Measurements from ENCODE around the gene GFER.

GFER gene

DNA sequence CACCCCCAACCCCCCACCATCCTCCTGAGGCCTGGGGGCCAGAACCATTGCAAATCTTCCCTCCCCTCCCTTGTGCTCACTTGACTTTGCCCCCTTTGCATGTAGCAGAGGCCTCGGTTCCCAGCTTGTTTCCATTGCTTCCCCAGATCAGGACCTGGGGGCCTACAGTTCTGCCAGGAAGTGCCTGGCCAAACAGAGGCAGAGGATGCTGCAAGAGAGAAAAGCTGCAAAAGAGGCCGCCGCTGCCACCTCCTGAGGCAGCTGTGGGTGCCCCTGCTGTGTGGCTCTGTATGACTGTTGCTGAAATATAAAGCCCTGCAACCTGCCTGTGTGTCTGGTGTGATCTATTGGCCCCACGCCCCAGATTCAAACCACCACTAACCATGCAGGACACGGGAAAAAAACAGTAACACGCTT is 22.3 kb upstream of the GFER start (continued):
- TF ChIP-seq, protein P1, sequence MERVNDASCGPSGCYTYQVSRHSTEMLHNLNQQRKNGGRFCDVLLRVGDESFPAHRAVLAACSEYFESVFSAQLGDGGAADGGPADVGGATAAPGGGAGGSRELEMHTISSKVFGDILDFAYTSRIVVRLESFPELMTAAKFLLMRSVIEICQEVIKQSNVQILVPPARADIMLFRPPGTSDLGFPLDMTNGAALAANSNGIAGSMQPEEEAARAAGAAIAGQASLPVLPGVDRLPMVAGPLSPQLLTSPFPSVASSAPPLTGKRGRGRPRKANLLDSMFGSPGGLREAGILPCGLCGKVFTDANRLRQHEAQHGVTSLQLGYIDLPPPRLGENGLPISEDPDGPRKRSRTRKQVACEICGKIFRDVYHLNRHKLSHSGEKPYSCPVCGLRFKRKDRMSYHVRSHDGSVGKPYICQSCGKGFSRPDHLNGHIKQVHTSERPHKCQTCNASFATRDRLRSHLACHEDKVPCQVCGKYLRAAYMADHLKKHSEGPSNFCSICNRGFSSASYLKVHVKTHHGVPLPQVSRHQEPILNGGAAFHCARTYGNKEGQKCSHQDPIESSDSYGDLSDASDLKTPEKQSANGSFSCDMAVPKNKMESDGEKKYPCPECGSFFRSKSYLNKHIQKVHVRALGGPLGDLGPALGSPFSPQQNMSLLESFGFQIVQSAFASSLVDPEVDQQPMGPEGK (tag by site-specific recombination; IDR thresholded peaks at IDR 0.05), result peak; percentile 91
- TF ChIP-seq GLIS1 (tag by site-specific recombination; IDR thresholded peaks at IDR 0.05) (peak; percentile 38), ZNF350 (tag by site-specific recombination; IDR thresholded peaks at IDR 0.05) (no peak), ZNF585B (tag by site-specific recombination; IDR thresholded peaks at IDR 0.05) (no peak), KLF16 (tag by site-specific recombination; IDR thresholded peaks at IDR 0.05) (no peak), ZFP69B (tag by site-specific recombination; IDR thresholded peaks at IDR 0.05) (no peak), SALL2 (tag by site-specific recombination; IDR thresholded peaks at IDR 0.05; ENCODE audit: borderline replicate concordance) (no peak), ZNF214 (tag by site-specific recombination; IDR thresholded peaks at IDR 0.05; ENCODE audit: borderline replicate concordance) (no peak), ZNF341 (tag by site-specific recombination; IDR thresholded peaks at IDR 0.05; ENCODE audit: low read depth) (no peak), BCL11A (tag by site-specific recombination; IDR thresholded peaks at IDR 0.05; ENCODE audit: low read depth) (peak; percentile 65), WT1 (tag by site-specific recombination; IDR thresholded peaks at IDR 0.05) (no peak), ZFP41 (tag by site-specific recombination; IDR thresholded peaks at IDR 0.05; ENCODE audit: borderline replicate concordance) (no peak), HOXC10 (CRISPR knock-in tag; IDR thresholded peaks at IDR 0.05) (no peak), ZNF785 (tag by site-specific recombination; IDR thresholded peaks at IDR 0.05) (no peak), ZBTB21 (tag by site-specific recombination; IDR thresholded peaks at IDR 0.05) (no peak), GLI2 (tag by site-specific recombination; IDR thresholded peaks at IDR 0.05; ENCODE audit: borderline replicate concordance, low read depth) (no peak), SETDB1 (IDR thresholded peaks at IDR 0.05; ENCODE audit: insufficient read length, low read length) (no peak), ZNF571 (tag by site-specific recombination; IDR thresholded peaks at IDR 0.05) (no peak), ZNF654 (tag by site-specific recombination; IDR thresholded peaks at IDR 0.05; ENCODE audit: low read depth) (no peak), EGR2 (tag by site-specific recombination; IDR thresholded peaks at IDR 0.05; ENCODE audit: low read depth) (no peak), ZNF555 (tag by site-specific recombination; conservative IDR thresholded peaks at IDR 0.05) (no peak), ZNF248 (tag by site-specific recombination; IDR thresholded peaks at IDR 0.05) (no peak), ZNF169 (tag by site-specific recombination; IDR thresholded peaks at IDR 0.05) (no peak), ZNF202 (tag by site-specific recombination; IDR thresholded peaks at IDR 0.05; ENCODE audit: borderline replicate concordance) (no peak), ZNF26 (tag by site-specific recombination; IDR thresholded peaks at IDR 0.05) (no peak), ZSCAN30 (tag by site-specific recombination; IDR thresholded peaks at IDR 0.05) (peak; percentile 81), ZNF488 (tag by site-specific recombination; IDR thresholded peaks at IDR 0.05) (no peak), ZNF112 (tag by site-specific recombination; IDR thresholded peaks at IDR 0.05) (no peak), ZNF138 (tag by site-specific recombination; IDR thresholded peaks at IDR 0.05; ENCODE audit: borderline replicate concordance) (no peak)
- TF ChIP-seq, protein P2, sequence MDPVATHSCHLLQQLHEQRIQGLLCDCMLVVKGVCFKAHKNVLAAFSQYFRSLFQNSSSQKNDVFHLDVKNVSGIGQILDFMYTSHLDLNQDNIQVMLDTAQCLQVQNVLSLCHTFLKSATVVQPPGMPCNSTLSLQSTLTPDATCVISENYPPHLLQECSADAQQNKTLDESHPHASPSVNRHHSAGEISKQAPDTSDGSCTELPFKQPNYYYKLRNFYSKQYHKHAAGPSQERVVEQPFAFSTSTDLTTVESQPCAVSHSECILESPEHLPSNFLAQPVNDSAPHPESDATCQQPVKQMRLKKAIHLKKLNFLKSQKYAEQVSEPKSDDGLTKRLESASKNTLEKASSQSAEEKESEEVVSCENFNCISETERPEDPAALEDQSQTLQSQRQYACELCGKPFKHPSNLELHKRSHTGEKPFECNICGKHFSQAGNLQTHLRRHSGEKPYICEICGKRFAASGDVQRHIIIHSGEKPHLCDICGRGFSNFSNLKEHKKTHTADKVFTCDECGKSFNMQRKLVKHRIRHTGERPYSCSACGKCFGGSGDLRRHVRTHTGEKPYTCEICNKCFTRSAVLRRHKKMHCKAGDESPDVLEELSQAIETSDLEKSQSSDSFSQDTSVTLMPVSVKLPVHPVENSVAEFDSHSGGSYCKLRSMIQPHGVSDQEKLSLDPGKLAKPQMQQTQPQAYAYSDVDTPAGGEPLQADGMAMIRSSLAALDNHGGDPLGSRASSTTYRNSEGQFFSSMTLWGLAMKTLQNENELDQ (tag by site-specific recombination; IDR thresholded peaks at IDR 0.05; ENCODE audit: low read depth), result no peak
- TF ChIP-seq, protein P3, sequence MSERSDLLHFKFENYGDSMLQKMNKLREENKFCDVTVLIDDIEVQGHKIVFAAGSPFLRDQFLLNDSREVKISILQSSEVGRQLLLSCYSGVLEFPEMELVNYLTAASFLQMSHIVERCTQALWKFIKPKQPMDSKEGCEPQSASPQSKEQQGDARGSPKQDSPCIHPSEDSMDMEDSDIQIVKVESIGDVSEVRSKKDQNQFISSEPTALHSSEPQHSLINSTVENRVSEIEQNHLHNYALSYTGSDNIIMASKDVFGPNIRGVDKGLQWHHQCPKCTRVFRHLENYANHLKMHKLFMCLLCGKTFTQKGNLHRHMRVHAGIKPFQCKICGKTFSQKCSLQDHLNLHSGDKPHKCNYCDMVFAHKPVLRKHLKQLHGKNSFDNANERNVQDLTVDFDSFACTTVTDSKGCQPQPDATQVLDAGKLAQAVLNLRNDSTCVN (tag by site-specific recombination; optimal IDR thresholded peaks at IDR 0.05), result no peak
- TF ChIP-seq, protein P4, sequence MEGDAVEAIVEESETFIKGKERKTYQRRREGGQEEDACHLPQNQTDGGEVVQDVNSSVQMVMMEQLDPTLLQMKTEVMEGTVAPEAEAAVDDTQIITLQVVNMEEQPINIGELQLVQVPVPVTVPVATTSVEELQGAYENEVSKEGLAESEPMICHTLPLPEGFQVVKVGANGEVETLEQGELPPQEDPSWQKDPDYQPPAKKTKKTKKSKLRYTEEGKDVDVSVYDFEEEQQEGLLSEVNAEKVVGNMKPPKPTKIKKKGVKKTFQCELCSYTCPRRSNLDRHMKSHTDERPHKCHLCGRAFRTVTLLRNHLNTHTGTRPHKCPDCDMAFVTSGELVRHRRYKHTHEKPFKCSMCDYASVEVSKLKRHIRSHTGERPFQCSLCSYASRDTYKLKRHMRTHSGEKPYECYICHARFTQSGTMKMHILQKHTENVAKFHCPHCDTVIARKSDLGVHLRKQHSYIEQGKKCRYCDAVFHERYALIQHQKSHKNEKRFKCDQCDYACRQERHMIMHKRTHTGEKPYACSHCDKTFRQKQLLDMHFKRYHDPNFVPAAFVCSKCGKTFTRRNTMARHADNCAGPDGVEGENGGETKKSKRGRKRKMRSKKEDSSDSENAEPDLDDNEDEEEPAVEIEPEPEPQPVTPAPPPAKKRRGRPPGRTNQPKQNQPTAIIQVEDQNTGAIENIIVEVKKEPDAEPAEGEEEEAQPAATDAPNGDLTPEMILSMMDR (tag by site-specific recombination; IDR thresholded peaks at IDR 0.05), result no peak
